Measurements from ENCODE around the gene OR11L1.

The OR11L1 gene

GRCh38 chr1:247845011-247845692 is 3.5 kb upstream of the OR11L1 start:
- H3K4me3 ChIP-seq (ENCODE audit: low read depth, low read length): no peak overlapping the region
- TF ChIP-seq CTCF (IDR thresholded peaks at IDR 0.05; ENCODE audit: low read depth, low read length): no peak

GRCh38 chr1:247843411-247843810 is 1.7 kb upstream of the OR11L1 start:
- no peak overlapping the region for H3K4me3 ChIP-seq (ENCODE audit: low read depth, low read length)

GRCh38 chr1:247840818-247841217 is 878 bp downstream of the OR11L1 start:
- no peak overlapping the region for H3K4me3 ChIP-seq (ENCODE audit: low read depth, low read length)
- TF ChIP-seq CTCF (IDR thresholded peaks at IDR 0.05; ENCODE audit: low read depth, low read length): no peak

More at GRCh38 chr1:247843411-247843810, 1.7 kb upstream of the OR11L1 start:
- no peak for TF ChIP-seq CTCF (IDR thresholded peaks at IDR 0.05; ENCODE audit: low read depth, low read length)

GRCh38 chr1:247833601-247834000 is 8.1 kb downstream of the OR11L1 start:
- TF ChIP-seq CTCF (IDR thresholded peaks at IDR 0.05; ENCODE audit: low read depth, low read length): no peak
- no peak overlapping the region for H3K4me3 ChIP-seq (ENCODE audit: low read depth, low read length)

- no peak for TF ChIP-seq CTCF (IDR thresholded peaks at IDR 0.05; ENCODE audit: low read depth, low read length)
- no peak overlapping the region for H3K4me3 ChIP-seq (ENCODE audit: low read depth, low read length)
Observed at GRCh38 chr1:247829656-247830055, 12.0 kb downstream of the OR11L1 start.

- TF ChIP-seq CTCF (IDR thresholded peaks at IDR 0.05; ENCODE audit: low read depth, low read length): no peak
Observed at GRCh38 chr1:247825362-247825761, 16.3 kb downstream of the OR11L1 start.

GRCh38 chr1:247824023-247824422 is 17.7 kb downstream of the OR11L1 start, which contains the start of gene OR14A16:
Gene OR14A16 (minus strand): TSS chr1:247824119. CDS start chr1:247815729, 8,390 bp downstream.
- TF ChIP-seq CTCF (IDR thresholded peaks at IDR 0.05; ENCODE audit: low read depth, low read length): no peak
- H3K4me3 ChIP-seq (ENCODE audit: low read depth, low read length): no peak within 1 kb of the TSS

More at GRCh38 chr1:247825362-247825761, 16.3 kb downstream of the OR11L1 start:
- H3K4me3 ChIP-seq (ENCODE audit: low read depth, low read length): no peak overlapping the region

All from WI38 (cell line).